Measurements from ENCODE around the gene LAMA4.
A peak's percentile ranks its signal among the peaks of the same experiment; 100 is the strongest.

Gene LAMA4

DNA sequence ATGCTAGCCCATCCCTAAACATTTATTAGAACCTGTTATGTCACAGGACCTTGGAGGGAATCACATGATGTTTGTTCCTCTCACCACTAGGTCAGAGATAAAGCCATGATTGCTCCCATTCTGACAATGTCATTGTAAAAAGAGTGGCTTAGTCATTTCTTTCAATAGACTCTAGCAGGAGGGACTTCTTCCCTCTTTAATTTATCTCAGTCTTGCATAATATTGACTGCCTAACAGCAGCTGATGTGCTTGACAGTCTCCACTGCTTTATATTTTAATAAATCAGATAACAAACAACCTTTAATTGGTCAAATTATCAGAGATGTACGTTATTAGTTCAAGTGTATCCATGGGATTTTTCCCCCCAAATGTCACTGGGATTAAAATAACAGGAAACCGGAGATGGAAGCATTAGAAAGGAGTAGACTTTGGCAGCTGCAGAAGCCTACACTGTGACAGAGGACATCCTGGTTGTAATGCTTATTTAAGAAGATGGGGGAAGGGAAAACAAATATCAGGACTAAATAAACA lies 39.6 kb downstream of the LAMA4 start:
- no peak for TF ChIP-seq CSDC2 (CRISPR knock-in tag; IDR thresholded peaks at IDR 0.05)
- TF ChIP-seq ZNF70 (CRISPR knock-in tag; IDR thresholded peaks at IDR 0.05), result 0 out of 2 replicates have a peak, but pooled peaks have one; percentile 11
- no peak for ATAC-seq

DNA sequence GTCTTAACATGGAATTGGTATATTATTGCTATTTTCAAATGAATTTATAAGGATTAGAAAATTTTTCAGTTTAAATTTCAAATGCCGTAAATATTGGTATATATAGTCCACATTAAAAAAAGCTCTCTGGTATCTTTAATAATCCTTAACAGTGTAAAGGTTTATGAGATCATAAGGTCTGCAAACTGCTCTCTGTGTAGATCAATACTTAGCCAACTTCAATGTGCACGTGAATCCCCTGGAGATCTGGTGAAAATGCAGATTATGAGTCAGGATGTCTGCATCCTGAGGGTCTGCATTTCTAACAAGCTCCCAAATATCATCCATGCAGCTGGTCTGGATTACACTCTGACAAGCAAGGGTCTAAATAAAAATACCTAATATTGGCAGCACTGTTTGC lies 43.5 kb downstream of the LAMA4 start:
- ATAC-seq, result no peak
- TF ChIP-seq ZFP3 (CRISPR knock-in tag; IDR thresholded peaks at IDR 0.05) (no peak), RARB (CRISPR knock-in tag; IDR thresholded peaks at IDR 0.05) (no peak), ZFP30 (CRISPR knock-in tag; IDR thresholded peaks at IDR 0.05) (no peak), CSRNP3 (CRISPR knock-in tag; IDR thresholded peaks at IDR 0.05) (no peak), ZC3H10 (CRISPR knock-in tag; IDR thresholded peaks at IDR 0.05) (no peak), TCF4 (CRISPR knock-in tag; IDR thresholded peaks at IDR 0.05; ENCODE audit: borderline replicate concordance) (no peak), PPARA (CRISPR knock-in tag; IDR thresholded peaks at IDR 0.05; ENCODE audit: borderline replicate concordance) (no peak), GLIS3 (CRISPR knock-in tag; IDR thresholded peaks at IDR 0.05) (no peak), ZNF70 (CRISPR knock-in tag; IDR thresholded peaks at IDR 0.05) (no peak)
- TF ChIP-seq, protein P1, sequence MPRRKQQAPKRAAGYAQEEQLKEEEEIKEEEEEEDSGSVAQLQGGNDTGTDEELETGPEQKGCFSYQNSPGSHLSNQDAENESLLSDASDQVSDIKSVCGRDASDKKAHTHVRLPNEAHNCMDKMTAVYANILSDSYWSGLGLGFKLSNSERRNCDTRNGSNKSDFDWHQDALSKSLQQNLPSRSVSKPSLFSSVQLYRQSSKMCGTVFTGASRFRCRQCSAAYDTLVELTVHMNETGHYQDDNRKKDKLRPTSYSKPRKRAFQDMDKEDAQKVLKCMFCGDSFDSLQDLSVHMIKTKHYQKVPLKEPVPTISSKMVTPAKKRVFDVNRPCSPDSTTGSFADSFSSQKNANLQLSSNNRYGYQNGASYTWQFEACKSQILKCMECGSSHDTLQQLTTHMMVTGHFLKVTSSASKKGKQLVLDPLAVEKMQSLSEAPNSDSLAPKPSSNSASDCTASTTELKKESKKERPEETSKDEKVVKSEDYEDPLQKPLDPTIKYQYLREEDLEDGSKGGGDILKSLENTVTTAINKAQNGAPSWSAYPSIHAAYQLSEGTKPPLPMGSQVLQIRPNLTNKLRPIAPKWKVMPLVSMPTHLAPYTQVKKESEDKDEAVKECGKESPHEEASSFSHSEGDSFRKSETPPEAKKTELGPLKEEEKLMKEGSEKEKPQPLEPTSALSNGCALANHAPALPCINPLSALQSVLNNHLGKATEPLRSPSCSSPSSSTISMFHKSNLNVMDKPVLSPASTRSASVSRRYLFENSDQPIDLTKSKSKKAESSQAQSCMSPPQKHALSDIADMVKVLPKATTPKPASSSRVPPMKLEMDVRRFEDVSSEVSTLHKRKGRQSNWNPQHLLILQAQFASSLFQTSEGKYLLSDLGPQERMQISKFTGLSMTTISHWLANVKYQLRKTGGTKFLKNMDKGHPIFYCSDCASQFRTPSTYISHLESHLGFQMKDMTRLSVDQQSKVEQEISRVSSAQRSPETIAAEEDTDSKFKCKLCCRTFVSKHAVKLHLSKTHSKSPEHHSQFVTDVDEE (CRISPR knock-in tag; IDR thresholded peaks at IDR 0.05), result no peak
- TF ChIP-seq, protein P2, sequence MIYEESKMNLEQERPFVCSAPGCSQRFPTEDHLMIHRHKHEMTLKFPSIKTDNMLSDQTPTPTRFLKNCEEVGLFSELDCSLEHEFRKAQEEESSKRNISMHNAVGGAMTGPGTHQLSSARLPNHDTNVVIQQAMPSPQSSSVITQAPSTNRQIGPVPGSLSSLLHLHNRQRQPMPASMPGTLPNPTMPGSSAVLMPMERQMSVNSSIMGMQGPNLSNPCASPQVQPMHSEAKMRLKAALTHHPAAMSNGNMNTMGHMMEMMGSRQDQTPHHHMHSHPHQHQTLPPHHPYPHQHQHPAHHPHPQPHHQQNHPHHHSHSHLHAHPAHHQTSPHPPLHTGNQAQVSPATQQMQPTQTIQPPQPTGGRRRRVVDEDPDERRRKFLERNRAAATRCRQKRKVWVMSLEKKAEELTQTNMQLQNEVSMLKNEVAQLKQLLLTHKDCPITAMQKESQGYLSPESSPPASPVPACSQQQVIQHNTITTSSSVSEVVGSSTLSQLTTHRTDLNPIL (CRISPR knock-in tag; IDR thresholded peaks at IDR 0.05; ENCODE audit: low read depth), result no peak

GRCh38 chr6:112209131-112209530 lies 45.2 kb downstream of the LAMA4 start:
- TF ChIP-seq ZNF8 (CRISPR knock-in tag; IDR thresholded peaks at IDR 0.05) (no peak), RARB (CRISPR knock-in tag; IDR thresholded peaks at IDR 0.05) (no peak), GLIS3 (CRISPR knock-in tag; IDR thresholded peaks at IDR 0.05) (no peak), CSDC2 (CRISPR knock-in tag; IDR thresholded peaks at IDR 0.05) (no peak), ESRRG (CRISPR knock-in tag; IDR thresholded peaks at IDR 0.05) (no peak), TCF4 (CRISPR knock-in tag; IDR thresholded peaks at IDR 0.05; ENCODE audit: borderline replicate concordance) (no peak), OSR1 (CRISPR knock-in tag; IDR thresholded peaks at IDR 0.05) (no peak), CSRNP3 (CRISPR knock-in tag; IDR thresholded peaks at IDR 0.05) (no peak), SNAI2 (CRISPR knock-in tag; IDR thresholded peaks at IDR 0.05) (no peak), PATZ1 (CRISPR knock-in tag; IDR thresholded peaks at IDR 0.05; ENCODE audit: borderline replicate concordance) (no peak), PPARA (CRISPR knock-in tag; IDR thresholded peaks at IDR 0.05; ENCODE audit: borderline replicate concordance) (no peak), ZFP3 (CRISPR knock-in tag; IDR thresholded peaks at IDR 0.05) (no peak), ISL1 (CRISPR knock-in tag; IDR thresholded peaks at IDR 0.05) (no peak), TOX (CRISPR knock-in tag; IDR thresholded peaks at IDR 0.05; ENCODE audit: borderline replicate concordance) (no peak)
- TF ChIP-seq, protein P1 (CRISPR knock-in tag; IDR thresholded peaks at IDR 0.05), result no peak
- TF ChIP-seq, protein P3, sequence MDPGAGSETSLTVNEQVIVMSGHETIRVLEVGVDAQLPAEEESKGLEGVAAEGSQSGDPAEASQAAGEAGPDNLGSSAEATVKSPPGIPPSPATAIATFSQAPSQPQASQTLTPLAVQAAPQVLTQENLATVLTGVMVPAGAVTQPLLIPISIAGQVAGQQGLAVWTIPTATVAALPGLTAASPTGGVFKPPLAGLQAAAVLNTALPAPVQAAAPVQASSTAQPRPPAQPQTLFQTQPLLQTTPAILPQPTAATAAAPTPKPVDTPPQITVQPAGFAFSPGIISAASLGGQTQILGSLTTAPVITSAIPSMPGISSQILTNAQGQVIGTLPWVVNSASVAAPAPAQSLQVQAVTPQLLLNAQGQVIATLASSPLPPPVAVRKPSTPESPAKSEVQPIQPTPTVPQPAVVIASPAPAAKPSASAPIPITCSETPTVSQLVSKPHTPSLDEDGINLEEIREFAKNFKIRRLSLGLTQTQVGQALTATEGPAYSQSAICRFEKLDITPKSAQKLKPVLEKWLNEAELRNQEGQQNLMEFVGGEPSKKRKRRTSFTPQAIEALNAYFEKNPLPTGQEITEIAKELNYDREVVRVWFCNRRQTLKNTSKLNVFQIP (CRISPR knock-in tag; IDR thresholded peaks at IDR 0.05; ENCODE audit: borderline replicate concordance, low read depth), result no peak
- ATAC-seq, result no peak

All from SK-N-SH treated with all-trans-retinoic acid at 6 μM for 48 hours (cell line).